H9 (cell line): ENCODE measurements around the gene CEP63. TPM values are rescaled to one million over a fixed set of nuclear protein-coding genes. Genes with fewer than 3 reads are reported as not detected.

Experiments used
- DNase-seq: peaks from one replicate; pipeline ENCODE4 v3.0.0-alpha.2; 2017
- H2AFZ ChIP-seq: one replicate; pipeline ENCODE4 v1.6.1; 2013; ENCODE audit warnings: mild to moderate bottlenecking, low read length, control low read depth, moderate library complexity
- H2AK5ac ChIP-seq: 2 replicates; pipeline ENCODE4 v1.6.1; 2013; ENCODE audit warnings: low read length, control low read depth, mixed read lengths; ENCODE audit not compliant: insufficient read length
- H2BK120ac ChIP-seq: one replicate; pipeline ENCODE4 v1.6.1; 2013; ENCODE audit warnings: low read depth, mild to moderate bottlenecking, low read length, control low read depth, inconsistent platforms; ENCODE audit not compliant: poor library complexity, severe bottlenecking
- H2BK12ac ChIP-seq: 2 replicates; pipeline ENCODE4 v1.6.1; 2013; ENCODE audit warnings: low read length, control low read depth, mixed read lengths, low read depth; ENCODE audit not compliant: insufficient read length
- H2BK15ac ChIP-seq: 2 replicates; pipeline ENCODE4 v1.6.1; 2013; ENCODE audit warnings: low read depth, low read length, control low read depth
- H2BK20ac ChIP-seq: one replicate; pipeline ENCODE4 v1.6.1; 2013; ENCODE audit warnings: low read depth, mild to moderate bottlenecking, low read length, control low read depth, inconsistent platforms; ENCODE audit not compliant: poor library complexity, severe bottlenecking
- H2BK5ac ChIP-seq: 2 replicates; pipeline ENCODE4 v1.6.1; 2013; ENCODE audit warnings: low read length, control low read depth, mixed read lengths; ENCODE audit not compliant: insufficient read length
- H3K14ac ChIP-seq: 2 replicates; pipeline ENCODE4 v1.6.1; 2013; ENCODE audit warnings: low read length, control low read depth; ENCODE audit not compliant: insufficient read depth
- H3K18ac ChIP-seq: 2 replicates; pipeline ENCODE4 v1.6.1; 2013; ENCODE audit warnings: low read depth, mild to moderate bottlenecking, mixed read lengths, low read length, control low read depth; ENCODE audit not compliant: insufficient read length
- H3K23ac ChIP-seq: 2 replicates; pipeline ENCODE4 v1.6.1; 2013; ENCODE audit warnings: low read length, control low read depth, mixed read lengths, low read depth; ENCODE audit not compliant: insufficient read length
- H3K23me2 ChIP-seq: 2 replicates; pipeline ENCODE4 v1.6.1; 2013; ENCODE audit warnings: low read depth, mild to moderate bottlenecking, mixed read lengths, low read length, control low read depth; ENCODE audit not compliant: insufficient read length, poor library complexity, severe bottlenecking
- H3K27ac ChIP-seq: 2 replicates; pipeline ENCODE4 v1.5.1; 2013; ENCODE audit warnings: low read length, control low read depth, mixed read lengths, low read depth; ENCODE audit not compliant: insufficient read length
- H3K27me3 ChIP-seq: 2 replicates; pipeline ENCODE4 v1.6.1; 2013; ENCODE audit warnings: low read length, control low read depth, inconsistent platforms; ENCODE audit not compliant: insufficient read depth
- H3K4ac ChIP-seq: 2 replicates; pipeline ENCODE4 v1.6.1; 2013; ENCODE audit warnings: low read depth, mild to moderate bottlenecking, control low read depth, inconsistent platforms, low read length, moderate library complexity
- H3K4me1 ChIP-seq: 2 replicates; pipeline ENCODE4 v1.6.1; 2013; ENCODE audit warnings: low read length, control low read depth, inconsistent platforms; ENCODE audit not compliant: insufficient read depth
- H3K4me2 ChIP-seq: 2 replicates; pipeline ENCODE4 v1.6.1; 2013; ENCODE audit warnings: low read length, control low read depth, mixed read lengths; ENCODE audit not compliant: insufficient read length, insufficient read depth
- H3K56ac ChIP-seq: 2 replicates; pipeline ENCODE4 v1.6.1; 2013; ENCODE audit warnings: low read depth, mild to moderate bottlenecking, mixed read lengths, low read length, control low read depth; ENCODE audit not compliant: insufficient read length
- H3K79me1 ChIP-seq: 2 replicates; pipeline ENCODE4 v1.6.1; 2013; ENCODE audit warnings: low read depth, mild to moderate bottlenecking, moderate library complexity, low read length, control low read depth, inconsistent platforms; ENCODE audit not compliant: insufficient read depth, poor library complexity, severe bottlenecking
- H3K79me2 ChIP-seq: 2 replicates; pipeline ENCODE4 v1.6.1; 2013; ENCODE audit warnings: low read length, control low read depth, inconsistent platforms; ENCODE audit not compliant: insufficient read depth
- H3K9ac ChIP-seq: 2 replicates; pipeline ENCODE4 v1.6.1; 2013; ENCODE audit warnings: low read length, control low read depth, mixed read lengths; ENCODE audit not compliant: insufficient read length; ENCODE audit errors: extremely low read depth
- H3K9me3 ChIP-seq: one replicate; pipeline ENCODE4 v1.6.1; 2013; ENCODE audit warnings: low read depth, low read length, inconsistent platforms; ENCODE audit not compliant: control insufficient read depth
- H3T11ph ChIP-seq: one replicate; pipeline ENCODE4 v1.6.1; 2013; ENCODE audit warnings: mild to moderate bottlenecking, low read length, control low read depth, inconsistent platforms
- H4K20me1 ChIP-seq: one replicate; pipeline ENCODE4 v1.6.1; 2013; ENCODE audit not compliant: control insufficient read depth, insufficient read length, insufficient read depth
- H4K5ac ChIP-seq: 2 replicates; pipeline ENCODE4 v1.6.1; 2013; ENCODE audit warnings: low read depth, mild to moderate bottlenecking, mixed read lengths, low read length, control low read depth; ENCODE audit not compliant: insufficient read length
- H4K8ac ChIP-seq: replicated peaks from 2 replicates; pipeline ENCODE4 v1.6.1; 2013; ENCODE audit warnings: low read length, control low read depth, mixed read lengths, low read depth; ENCODE audit not compliant: insufficient read length
- H4K91ac ChIP-seq: 2 replicates; pipeline ENCODE4 v1.6.1; 2013; ENCODE audit warnings: low read depth, mild to moderate bottlenecking, moderate library complexity, mixed read lengths, low read length, control low read depth; ENCODE audit not compliant: insufficient read length
- H3K27ac Mint-ChIP-seq, 3 experiments: 2 replicates in 2 of 3; 3 replicates in 1 of 3; pipeline ENCODE4 v1.8.0; 2020 to 2021; ENCODE audit warnings: mixed read lengths in 3 of 3, mild to moderate bottlenecking in 1 of 3, moderate library complexity in 1 of 3
- H3K27me3 Mint-ChIP-seq: 2 replicates; pipeline ENCODE4 v1.8.0; 2021; ENCODE audit warnings: low read depth, mild to moderate bottlenecking, moderate library complexity, mixed read lengths
- H3K36me3 Mint-ChIP-seq, 3 experiments: 2 replicates in 2 of 3; 3 replicates in 1 of 3; pipeline ENCODE4 v1.8.0; 2020 to 2021; ENCODE audit warnings: low read depth in 3 of 3, mixed read lengths in 3 of 3; ENCODE audit not compliant: insufficient read depth in 1 of 3
- H3K4me1 Mint-ChIP-seq, 2 experiments: 2 replicates each; pipeline ENCODE4 v1.8.0; 2020; ENCODE audit warnings: mixed read lengths in 2 of 2
- H3K4me3 Mint-ChIP-seq, 2 experiments: 2 replicates in 1 of 2; 3 replicates in 1 of 2; pipeline ENCODE4 v1.8.0; 2020 to 2021; ENCODE audit warnings: mild to moderate bottlenecking in 2 of 2, mixed read lengths in 2 of 2, moderate library complexity in 1 of 2
- H3K9me3 Mint-ChIP-seq, 2 experiments: 2 replicates in 1 of 2; 3 replicates in 1 of 2; pipeline ENCODE4 v1.8.0; 2020; ENCODE audit warnings: mild to moderate bottlenecking in 2 of 2, mixed read lengths in 2 of 2, moderate library complexity in 1 of 2
- CTCF ChIP-seq: fragments of 200-600 bp; sonication (generic); conservative IDR thresholded peaks from 3 replicates; pipeline ENCODE4 v1.8.0; 2021; ENCODE audit warnings: antibody characterized with exemption, mild to moderate bottlenecking
- WGBS: extraction: QIAGEN DNeasy Blood & Tissue Kit; methylation state at CpG from one replicate; pipeline ENCODE4 v1.1.7; 2013; ENCODE audit warnings: missing lambda C conversion rate, low lambda C conversion rate, mixed read lengths; ENCODE audit not compliant: insufficient read length; ENCODE audit errors: extremely low coverage; 5-methylcytosine and 5-hydroxymethylcytosine counted together
- total RNA-seq: library from RNA; stranded (reverse); gene quantifications from 2 replicates; pipeline ENCODE4 v1.2.1, GENCODE V29; 2021

The CEP63 gene
- total RNA-seq, 1 experiment from 2014 or later, result 16.2 TPM

- no peak overlapping the region for H2AFZ ChIP-seq
- no peak for TF ChIP-seq CTCF
- WGBS, result no CpG with 5 or more reads among the region's 3 CpGs
- no peak overlapping the region for H3K18ac ChIP-seq
- H2AK5ac ChIP-seq, result no peak overlapping the region
- H4K5ac ChIP-seq, result no peak overlapping the region
- H3K23ac ChIP-seq, result no peak overlapping the region
- H2BK120ac ChIP-seq, result no peak overlapping the region
- no peak overlapping the region for H2BK20ac ChIP-seq
- H3K36me3 Mint-ChIP-seq, result no peaks in the 10 kb centered on the region
- no peak overlapping the region for H2BK12ac ChIP-seq
- H3K56ac ChIP-seq, result no peak overlapping the region
- peaks cover 5 to 7% of the 10 kb centered on the region in 2 experiments; a peak in 3 of 4 replicates for H3K4me1 Mint-ChIP-seq
- H3K27me3 ChIP-seq, result no peaks in the 10 kb centered on the region
- H3K79me2 ChIP-seq, result no peaks in the 10 kb centered on the region
- H3K27ac ChIP-seq, result no peak overlapping the region
- no peaks in the 10 kb centered on the region; a peak in 2 of 5 replicates for H3K9me3 Mint-ChIP-seq
- no peaks in the 10 kb centered on the region for H4K20me1 ChIP-seq
- H3T11ph ChIP-seq, result no peak overlapping the region
- H3K27ac Mint-ChIP-seq, result no peak overlapping the region
- H3K4ac ChIP-seq, result no peak overlapping the region
- H3K23me2 ChIP-seq, result no peaks in the 10 kb centered on the region
- no peak overlapping the region for H4K8ac ChIP-seq
- H3K14ac ChIP-seq, result no peak overlapping the region
- no peak overlapping the region for H3K4me3 Mint-ChIP-seq
- DNase-seq, result no peak
- H3K4me1 ChIP-seq, result 0 out of 2 replicates have a peak, but pooled peaks cover 2% of the 10 kb centered on the region
- H3K9ac ChIP-seq, result no peak overlapping the region
- H2BK5ac ChIP-seq, result no peak overlapping the region
- H3K79me1 ChIP-seq, result no peaks in the 10 kb centered on the region
- H3K4me2 ChIP-seq, result no peak overlapping the region
- no peak overlapping the region for H2BK15ac ChIP-seq
- no peak overlapping the region for H4K91ac ChIP-seq
- H3K9me3 ChIP-seq, result no peaks in the 10 kb centered on the region
- H3K27me3 Mint-ChIP-seq, result peaks cover 9% of the 10 kb centered on the region
Observed at GRCh38 chr3:134437211-134437752, 48.6 kb upstream of the CEP63 start.
